CD4-positive, alpha-beta T cell treated with Interferon gamma for 1 hour (primary cell): ENCODE data around the gene CREBZF.
A peak's percentile ranks its signal among the peaks of the same experiment; 100 is the strongest.

ENCODE experiments used
- DNase-seq: peaks from one replicate; pipeline ENCODE4 v3.0.0-alpha.2; 2020

CREBZF gene, protein sequence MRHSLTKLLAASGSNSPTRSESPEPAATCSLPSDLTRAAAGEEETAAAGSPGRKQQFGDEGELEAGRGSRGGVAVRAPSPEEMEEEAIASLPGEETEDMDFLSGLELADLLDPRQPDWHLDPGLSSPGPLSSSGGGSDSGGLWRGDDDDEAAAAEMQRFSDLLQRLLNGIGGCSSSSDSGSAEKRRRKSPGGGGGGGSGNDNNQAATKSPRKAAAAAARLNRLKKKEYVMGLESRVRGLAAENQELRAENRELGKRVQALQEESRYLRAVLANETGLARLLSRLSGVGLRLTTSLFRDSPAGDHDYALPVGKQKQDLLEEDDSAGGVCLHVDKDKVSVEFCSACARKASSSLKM

GRCh38 chr11:85664615-85665481, at the start of gene CREBZF:
Gene CREBZF (minus strand): TSS chr11:85665129. CDS start chr11:85664875, 254 bp downstream.
- DNase-seq = peak; percentile 92

- no peak for DNase-seq
These were observed 48.0 kb upstream of the CREBZF start for GRCh38 chr11:85712953-85713352.

DNA sequence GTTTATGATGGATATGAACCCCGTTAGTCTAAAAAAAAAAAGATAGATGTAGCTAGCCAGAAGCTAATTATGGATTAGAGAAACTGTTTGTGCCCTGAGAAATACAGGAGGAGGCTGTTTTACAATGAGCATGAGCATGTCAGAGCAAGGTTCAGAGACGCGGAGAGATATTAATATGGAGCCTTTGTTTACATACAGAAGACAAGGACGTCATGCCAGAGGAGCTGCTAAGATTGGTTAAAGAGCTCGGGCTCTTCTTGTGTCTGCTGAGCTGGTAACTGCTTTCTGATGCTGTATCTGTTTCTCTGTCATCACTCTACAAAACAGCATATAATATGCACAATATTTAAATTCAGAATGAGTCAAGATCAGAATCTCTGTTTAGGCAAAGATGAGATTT, 46.0 kb upstream of the CREBZF start:
- no peak for DNase-seq

- no peak for DNase-seq
These were observed 45.2 kb upstream of the CREBZF start for GRCh38 chr11:85709941-85710702.

DNA sequence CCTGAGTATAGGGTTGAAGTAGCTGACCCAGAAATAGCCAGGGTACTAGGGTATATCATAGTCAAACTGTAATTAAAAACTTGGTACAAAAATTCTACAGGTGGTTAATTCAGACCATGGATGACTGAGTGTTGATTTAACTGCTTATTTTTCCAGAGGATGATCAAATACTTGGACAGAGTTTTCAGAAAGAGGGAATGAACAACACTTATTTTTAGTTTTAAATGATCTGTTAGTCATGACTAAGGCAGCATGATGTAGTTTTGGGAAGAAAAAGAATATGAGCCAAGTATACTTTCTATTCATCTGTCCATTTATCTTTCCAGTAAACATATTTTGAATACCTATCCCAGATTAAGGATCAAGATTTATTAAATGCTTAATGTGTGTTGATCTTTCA, 40.9 kb upstream of the CREBZF start:
- DNase-seq = no peak

- DNase-seq = no peak
These were observed 40.0 kb upstream of the CREBZF start for GRCh38 chr11:85704967-85705366.

- no peak for DNase-seq
These were observed 35.2 kb upstream of the CREBZF start for GRCh38 chr11:85699957-85700741.

GRCh38 chr11:85698195-85698594, 33.3 kb upstream of the CREBZF start:
- no peak for DNase-seq

DNA sequence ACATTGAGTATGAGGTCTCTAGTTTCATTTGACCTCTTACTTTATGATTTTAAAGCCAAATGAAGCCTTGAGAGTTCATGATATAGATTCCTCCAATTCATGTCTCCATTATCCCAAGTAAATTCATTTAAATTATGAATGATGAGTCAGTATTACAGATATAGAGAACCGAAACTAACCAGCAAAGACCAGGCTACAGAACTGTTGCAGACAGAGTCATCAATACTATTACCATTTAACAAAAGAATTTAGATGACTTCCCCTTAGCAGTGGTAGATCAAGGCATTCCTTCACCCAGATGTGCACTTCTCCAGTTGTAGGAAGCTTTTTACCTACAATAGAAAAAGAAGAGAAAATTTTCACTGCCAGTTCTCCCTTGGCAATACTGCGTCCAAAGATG, 32.8 kb upstream of the CREBZF start:
- DNase-seq = no peak

DNA sequence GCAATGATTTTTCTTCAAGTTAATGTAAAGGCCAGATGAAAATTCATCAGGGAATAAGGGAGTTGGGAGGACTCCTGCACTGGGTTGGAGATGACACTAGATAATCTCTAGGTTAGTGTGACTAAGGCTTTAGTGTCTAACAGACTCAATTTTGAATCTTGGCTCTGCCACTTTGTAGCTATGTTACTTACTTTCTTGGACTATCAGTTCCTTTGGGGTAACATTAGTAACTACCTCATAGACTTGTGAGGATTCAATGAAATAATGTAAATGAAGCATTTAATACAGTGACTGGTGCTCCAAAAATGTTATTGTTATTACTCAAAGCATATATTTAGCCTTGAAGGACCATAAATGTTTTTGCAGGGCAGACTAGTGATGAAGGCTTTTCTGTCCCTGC, 30.6 kb upstream of the CREBZF start:
- no peak for DNase-seq

DNA sequence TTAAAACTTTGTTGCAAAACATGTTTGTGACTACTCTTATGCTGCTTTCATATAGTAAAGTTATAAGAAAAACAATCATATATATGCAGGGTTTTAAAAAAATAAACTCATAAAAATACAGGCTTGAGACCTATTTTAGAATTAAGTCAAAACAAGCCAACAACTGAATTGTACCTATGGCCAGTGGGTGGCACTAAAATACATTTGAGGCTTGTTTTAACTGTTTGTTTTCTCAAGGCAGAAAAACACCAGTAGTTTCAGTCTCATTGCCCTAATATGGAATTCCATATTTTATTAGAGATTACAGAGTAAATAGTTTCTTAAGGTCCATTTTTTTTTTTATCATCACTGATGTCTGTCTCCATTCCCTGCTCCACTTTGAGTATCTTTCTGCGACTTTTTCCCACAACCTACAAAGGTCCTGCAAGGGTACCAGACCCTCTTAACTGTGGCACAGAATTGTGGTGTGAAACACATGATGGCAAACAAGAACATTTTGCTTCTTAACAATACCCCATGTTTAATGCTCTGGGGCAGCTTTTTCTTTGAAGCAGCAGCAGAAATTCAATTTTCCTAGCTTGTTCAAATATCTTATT, 29.6 kb upstream of the CREBZF start:
- DNase-seq = no peak

- no peak for DNase-seq
These were observed 21.0 kb upstream of the CREBZF start, which contains the start of gene CCDC89 for GRCh38 chr11:85685820-85686459. Gene CCDC89 (minus strand): TSS chr11:85686195. CDS start chr11:85686130, 65 bp downstream.

DNA sequence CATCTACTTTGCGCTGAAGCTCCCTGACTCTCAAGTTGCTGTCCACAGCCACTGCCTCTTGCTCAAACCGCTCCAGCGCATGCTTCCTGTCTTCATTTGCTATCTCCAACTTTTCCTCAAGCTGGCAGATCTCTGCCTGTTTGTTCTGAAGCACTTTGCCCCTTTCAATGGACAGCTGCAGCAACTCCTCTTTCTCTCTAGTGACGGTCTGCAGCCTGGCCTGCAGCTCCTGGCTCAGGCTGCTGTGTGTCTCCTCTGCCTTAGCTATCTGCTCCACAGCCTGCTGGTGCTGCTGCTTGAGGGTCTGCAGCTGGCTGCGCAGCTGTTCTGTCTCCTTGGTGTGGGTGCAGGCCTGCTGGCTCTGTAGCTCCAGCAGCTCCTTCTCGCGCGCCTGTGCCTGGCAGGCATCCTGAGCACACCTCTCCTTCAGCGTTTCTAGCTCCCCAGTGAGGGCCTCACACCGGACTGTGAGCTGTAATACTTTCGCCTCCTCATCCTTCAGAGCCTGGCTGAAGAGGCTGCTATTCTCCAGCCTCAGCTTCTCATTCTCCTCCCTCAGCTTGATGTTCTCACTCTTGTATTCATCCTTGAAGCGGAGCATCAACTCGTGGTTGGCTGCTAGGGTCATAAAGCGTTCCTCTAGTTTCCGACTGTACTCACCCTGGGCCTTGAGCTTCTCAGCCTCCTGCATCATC, 20.3 kb upstream of the CREBZF start:
- DNase-seq = no peak

DNA sequence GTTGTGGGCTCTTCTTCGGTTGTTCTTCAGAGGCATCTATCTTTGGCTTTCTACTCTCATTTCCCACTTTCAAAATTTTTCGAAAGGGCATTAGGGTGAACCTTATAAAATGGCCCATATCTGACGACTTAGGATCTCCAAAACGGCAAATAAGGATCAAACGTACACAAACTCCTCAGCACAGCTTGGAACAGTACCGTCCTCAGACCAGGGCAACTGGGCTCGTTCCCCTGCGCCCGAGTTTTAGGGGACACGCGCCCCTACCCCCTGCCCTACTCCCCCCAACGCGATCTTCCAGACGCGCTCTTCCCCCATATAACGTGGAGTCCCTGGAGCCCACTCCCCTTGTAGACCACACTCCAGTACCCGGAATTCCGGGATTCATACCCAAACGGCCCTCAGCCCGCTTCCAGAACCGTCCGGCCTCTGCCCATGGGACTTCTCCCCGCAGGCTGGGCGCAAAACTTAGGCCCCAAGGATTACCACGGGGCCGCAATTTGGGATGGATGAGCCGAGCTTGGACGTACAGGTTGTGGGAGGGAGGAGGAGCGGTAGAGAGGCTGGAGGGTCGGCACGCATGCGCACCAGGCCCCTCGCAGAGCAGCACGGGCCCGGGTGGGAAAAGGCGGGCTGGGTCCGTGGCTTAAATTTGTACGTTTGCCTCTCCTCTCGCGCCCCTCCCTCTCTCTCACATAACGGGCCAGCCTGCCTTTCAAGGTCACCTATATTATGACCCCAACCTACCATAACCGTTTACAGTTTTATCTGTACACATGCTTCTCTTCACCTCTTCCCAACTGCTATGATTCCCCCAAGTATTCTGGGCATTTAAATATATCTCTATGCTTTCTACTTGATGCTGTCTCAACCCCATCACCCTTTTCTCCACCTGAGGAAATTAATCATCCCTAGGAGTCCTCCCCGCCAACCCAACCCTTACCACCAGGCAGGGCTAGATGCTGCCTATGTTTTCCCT, 17.7 kb upstream of the CREBZF start:
- DNase-seq = peak; percentile 65

DNA sequence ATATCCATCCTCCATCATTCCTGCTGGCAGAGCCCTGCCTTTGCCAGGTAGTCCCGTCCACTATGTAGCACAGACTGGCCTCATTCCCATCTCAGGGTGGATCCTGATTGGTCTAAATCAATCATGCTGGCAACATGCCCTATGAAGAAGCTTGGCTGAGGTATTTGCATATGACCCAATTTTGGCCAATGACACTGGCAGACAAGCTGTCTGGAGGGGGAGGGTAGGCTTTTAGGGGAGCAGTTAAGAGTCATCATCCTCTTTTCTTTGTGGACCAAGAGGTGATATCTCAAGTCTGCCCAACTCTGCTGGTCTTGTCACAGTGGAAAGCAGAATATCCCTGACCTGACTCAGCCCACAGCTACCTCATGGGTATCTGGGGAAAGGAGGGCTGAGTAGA, 16.0 kb upstream of the CREBZF start:
- DNase-seq = no peak

GRCh38 chr11:85679576-85679975, 14.6 kb upstream of the CREBZF start:
- DNase-seq = no peak

DNA sequence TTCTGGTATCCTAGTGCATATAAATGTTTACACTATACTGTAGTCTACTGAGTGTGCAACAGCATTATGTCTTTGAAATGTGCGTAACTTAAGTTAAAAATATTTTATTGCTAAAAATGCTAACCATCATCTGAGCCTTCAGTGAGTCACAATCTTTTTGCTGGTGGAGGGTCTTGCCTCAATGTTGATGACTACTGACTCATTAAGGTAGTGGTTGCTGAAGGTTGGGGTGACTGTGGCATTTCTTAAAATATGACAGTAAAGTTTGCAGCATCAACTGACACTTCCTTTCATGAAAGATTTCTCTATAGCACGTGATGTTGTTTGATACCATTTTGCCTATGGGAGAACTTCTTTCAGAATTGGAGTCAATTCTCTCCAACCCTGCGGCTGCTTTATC, 8.5 kb upstream of the CREBZF start:
- no peak for DNase-seq

GRCh38 chr11:85672105-85672902, 7.4 kb upstream of the CREBZF start:
- DNase-seq = no peak
